Muscle of back (tissue), 11 donors: ENCODE measurements around the gene IP6K3. TPM values are rescaled to one million over a fixed set of nuclear protein-coding genes. Genes with fewer than 3 reads are reported as not detected.

ENCODE experiments used
- DNase-seq, 3 donors: peaks; one replicate each; pipeline versions ENCODE4 v3.0.0 to v3.0.0-alpha.2; 2013
- polyA plus RNA-seq, 10 donors: library from polyadenylated mRNA; unstranded; fragments of 120-200 nt; gene quantifications; one replicate each; pipeline ENCODE4 v1.2.1, GENCODE V29; 2013; ENCODE audit not compliant: insufficient read length in 10 of 10

Gene IP6K3
- polyA plus RNA-seq, 10 donors, result 10.5 to 31.0 (median 25.4) TPM

DNA sequence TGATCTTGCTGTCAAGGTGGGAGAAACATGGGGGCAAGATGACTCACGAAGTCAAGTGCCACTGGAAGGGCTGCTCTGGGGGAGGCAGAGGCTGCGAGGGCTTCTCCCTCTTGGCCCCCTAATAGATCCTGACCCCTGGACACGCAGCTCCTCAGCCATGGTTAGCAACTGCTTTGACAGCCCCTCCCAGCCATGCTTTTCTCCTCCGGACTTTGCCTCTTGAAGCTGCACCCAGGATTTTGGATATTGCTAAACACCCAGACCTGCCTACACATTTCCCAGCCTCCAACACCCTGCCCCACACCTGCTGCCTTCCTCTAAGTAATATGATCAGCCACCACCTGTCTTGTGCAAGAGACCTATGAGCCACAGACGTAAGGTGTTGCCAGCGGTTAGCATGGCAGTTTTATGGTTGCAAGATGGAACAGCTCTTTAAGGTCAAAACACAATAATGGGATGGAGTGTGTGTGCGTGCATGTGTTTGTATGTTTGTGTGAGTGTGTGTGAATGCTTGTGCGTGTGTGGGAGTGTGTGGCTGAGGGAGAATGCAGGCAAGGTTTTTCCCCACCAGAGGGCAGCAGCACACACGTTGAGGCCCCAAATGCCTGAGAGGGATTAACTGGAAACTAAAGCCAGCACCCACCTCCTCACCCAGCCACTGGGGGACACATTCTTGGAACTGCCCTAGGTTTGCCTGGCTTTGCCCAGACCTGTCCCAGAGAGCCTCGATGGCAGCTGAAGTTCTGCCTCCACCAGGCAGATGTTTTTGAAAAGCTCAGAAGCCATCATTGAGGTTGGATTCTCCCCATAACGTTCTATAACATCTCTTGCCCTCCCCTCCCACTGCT, 2.5 kb downstream of the IP6K3 start:
- DNase-seq, result peak; percentile 69 to 84 (median 71)

DNA sequence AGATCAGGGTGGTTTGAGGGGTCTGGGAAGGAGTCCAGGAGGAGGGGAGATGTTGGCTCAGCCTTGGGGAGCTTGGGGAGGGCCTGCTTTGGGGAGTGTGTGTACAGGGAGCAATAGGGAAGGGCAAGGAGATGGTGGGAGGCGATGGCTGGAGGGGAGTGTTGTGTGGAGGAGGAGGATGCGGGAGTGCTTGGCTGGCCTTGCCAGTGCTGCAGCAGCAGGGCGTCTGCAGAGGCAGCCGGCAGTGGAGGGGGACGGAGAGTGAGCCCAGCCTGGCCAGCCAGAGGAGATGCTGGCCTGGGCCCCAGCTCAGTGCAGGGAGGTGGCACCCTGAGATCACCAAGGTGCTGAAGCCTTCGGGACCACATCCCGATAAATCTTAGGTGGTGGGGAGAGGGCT, 3.9 kb downstream of the IP6K3 start:
- DNase-seq, result no peak

DNA sequence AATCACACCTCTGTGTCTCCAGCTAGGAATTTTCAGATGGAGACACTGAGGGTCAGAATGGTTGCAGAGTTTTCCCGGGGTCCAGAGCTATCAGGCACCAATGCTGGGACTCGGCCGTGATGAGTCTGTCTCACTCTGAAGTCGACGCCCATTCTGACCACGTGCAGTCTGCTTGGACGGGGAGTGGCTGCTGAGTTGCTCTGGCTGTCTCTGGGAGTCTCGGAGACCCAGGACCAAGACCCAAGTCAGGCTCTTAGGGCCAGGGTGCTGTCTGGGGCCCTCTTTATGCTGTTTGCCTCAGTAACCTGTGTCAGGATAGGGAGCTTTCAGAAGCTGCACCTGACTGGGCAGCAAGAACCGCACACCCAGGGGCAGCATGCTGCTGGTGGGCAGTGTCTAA, 4.6 kb downstream of the IP6K3 start:
- no peak for DNase-seq

DNA sequence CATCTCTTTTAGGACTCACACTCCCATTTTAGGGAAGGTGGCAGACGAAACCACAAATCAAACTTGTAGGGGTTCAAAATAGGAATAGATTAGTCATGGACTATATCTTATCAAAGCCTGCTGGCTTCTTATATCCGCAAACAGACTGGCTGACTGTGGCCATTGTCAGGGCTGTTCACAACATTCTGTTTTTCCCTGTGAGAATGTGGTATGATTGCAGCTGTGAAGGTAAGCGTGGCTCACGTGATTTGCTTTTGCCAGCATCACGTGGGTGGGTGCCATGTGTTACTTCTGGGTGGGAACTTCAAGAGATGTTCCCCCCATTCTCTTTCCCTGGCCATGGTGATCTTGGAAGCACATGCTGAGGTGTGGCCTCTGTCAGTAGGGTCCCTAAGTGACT, 5.9 kb downstream of the IP6K3 start:
- no peak for DNase-seq

DNA sequence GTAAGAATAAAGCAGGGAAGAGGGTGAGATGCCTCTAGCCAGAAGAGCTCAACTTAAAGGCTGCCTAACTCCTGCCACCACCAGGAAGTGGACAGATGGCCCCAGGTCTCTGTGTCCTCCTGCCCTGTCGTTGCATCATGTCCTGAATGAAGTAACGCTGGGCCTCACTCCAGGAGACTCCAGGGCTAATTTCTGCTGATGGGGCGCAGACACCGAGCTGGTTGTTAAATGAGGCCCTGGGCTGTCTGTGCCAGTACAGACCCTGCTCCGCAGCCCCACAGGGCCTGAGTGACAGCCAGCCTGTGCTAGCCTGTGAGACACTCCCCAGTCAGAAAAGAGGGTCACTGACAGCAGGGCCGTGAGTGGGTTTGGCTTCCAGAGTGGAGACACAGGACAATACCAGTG, 6.5 kb downstream of the IP6K3 start:
- DNase-seq, result no peak

DNA sequence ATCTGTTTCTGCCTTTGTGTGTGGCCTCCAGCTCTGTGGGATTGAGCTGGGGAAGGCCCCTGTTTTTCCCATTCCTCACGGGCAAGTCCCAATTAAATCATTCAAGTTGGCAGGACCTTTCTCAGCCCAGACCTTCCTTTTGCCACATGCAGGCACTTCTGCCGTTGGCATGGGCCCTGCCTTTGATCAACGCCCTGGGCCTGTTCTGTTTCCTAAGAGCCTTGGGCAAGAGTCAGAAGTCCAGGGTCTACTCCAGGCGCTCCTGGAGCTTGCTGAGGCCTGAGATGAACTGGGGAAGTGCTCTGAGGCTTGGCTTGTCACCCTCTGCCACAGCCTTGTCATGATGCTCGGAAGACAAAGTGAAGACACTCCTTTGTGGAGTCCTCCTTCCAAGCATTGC, 7.1 kb downstream of the IP6K3 start:
- DNase-seq, result no peak

DNA sequence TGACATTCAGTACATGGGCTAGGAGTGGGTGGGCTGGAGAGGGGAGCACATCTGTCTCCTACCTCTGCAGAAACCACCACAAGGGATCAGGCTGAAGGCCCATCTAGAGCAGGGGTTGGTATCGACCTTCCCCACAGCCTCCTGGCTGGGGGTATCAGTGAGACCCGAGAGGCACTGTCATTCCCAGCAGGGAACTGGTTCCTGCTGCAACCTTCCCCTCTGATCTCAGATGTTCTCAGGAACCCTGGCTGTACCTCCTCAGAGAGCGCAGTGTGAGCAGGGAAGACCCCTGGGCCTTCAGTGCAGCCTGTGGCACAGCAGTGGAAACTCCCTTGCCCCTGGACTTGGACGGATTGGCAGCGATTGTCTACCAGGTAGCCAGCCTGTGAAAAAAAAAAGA, 7.8 kb downstream of the IP6K3 start:
- DNase-seq, result no peak

DNA sequence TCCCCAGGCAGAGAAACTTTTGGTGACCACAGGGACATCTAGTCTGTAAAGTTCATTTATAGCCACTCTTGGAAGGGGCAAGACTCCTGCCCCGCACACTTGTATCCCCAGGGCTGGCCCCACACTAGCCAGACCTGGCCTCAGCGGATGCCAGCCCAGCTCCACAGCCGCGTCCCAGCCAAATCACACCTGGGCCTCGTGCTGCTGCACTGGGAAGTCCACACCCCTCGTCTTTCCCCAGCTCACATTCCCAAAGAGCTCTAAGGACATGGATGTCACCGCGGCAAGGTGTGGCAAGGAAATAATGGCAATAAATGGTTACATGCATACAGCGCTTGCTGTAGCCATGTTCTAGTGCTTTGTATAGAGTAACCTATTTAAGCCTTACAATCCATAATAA, 8.6 kb downstream of the IP6K3 start:
- no peak for DNase-seq

DNA sequence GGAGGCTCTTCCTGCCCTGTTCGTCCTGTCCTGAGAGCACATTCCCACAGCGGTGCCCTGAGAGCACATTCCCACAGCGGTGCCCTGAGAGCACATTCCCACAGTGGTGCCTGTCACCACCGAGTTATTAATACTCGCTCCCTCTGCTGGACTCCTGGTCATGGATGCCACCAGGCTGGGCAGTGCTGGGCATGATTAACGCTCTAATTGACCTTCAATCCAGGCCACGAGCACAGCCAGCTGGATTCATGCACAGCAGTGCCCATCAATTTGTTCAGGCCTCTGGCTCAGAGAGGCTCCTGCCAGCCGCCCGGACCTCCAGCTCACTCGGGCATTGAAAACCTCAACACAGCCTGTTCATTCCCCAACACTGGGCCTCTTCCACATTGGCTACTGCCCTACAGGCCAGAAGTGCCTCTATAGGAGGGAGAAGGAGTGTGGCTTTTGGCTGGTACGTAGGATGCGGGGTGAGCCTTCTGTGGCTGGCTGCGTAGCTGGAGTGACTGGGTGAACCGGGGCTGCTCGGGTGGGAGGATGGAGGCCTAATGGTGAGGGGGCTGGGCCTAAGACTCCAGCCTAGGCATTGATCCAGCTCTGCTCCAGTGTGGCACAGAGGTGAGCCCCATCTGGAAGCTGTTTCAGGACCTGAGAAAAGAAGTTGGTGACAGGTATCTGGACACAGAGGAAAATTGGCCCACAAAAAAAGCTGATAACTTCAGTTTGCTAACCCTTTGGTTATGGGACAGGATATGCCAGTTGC, 9.3 kb downstream of the IP6K3 start:
- peak in 1 of 3 donors; percentile 32 for DNase-seq

DNA sequence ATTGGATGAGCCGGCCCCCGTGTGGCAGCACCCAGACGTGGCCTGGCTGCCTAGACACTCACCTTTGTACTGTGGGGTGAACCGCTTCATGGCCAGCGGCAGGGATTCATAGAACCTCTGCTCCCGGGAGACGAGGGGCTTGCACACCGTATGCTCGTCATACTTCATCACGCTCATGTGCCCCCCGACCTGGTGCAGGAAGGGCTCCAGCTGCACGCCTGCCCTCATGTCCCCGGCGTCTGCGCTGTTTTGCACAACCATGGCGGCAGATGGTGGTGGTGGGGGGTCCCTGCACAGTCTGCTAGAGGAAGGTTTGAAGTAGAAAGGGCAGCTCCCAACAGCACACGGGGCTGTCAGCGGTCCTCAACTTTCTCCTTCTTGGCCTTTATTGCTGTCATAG, 11.5 kb downstream of the IP6K3 start:
- DNase-seq, result no peak

DNA sequence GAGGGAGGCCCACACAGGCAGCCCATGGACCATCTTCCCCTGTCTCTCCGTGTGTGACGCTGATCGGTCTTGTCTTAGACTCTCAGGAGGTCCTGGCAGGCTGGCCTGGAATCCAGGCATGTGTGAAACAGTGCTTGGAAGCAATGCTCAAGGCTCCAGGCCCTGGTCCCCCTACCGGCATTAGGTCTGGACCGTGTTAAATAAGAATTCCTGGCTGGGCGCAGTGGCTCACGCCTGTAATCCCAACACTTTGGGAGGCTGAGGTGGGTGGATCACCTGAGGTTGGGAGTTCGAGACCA, 13.0 kb downstream of the IP6K3 start:
- DNase-seq, result no peak

DNA sequence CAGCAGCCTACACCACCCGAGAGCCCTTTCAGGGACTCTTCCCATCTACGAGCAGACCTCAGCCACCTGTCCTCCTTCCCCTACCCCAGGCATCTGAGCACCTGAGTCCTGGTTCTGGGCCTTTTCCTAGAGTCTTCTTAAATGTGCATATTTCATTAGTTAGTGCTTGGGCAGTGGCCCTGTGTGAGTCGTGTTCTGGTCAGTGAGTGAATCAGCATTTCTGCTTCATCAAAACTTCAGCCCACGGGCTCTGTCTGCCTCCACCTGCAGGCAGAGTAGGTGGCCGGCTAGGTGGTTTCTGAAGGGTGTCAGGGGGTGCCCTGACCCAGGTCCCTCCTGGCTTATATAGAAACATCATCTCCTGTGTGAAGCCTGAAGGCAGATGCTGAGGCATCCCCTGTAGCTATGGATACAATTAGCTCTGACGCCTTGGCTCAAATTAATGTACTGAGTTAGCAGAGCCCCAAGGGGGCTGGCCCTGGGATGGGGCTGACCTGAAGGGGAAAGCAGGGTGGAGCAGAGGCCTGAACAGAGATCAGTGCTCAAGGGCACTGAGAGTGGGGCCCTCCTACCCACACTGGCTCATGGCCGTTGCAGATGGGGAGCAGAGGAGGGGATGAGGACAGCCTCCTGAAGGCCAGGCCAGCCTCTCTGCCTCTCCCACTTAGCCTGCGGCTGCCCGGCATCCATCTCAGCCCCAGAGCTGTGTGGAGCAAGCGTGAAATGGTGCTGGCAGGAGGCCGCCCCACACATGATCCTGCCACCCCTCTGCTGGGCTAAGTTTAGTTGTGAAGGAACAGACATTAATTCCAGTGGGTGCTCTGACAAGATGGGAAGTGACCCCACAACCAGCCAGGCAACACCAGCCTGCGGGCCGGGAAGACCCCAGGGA, 13.6 kb downstream of the IP6K3 start:
- DNase-seq, result no peak

DNA sequence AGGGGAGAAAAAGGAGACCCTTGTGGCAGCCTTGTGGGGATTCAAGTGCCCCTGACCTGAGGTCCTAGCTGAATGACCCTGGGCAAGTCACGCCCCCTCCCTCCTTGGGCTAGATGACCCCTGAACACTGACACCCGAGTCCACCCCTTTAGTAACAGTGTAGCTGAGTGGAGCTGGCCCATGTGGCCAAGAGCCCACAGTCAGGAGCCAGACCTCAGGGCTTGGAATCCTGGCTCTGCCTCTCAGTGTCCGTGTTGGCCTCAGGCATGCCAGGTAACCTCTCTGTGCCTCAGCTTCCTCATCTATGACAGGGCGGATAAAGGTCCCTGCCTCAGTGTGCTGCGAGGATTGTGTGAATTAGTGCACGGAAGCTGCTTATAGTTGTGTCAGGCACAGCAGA, 14.3 kb downstream of the IP6K3 start:
- no peak for DNase-seq

DNA sequence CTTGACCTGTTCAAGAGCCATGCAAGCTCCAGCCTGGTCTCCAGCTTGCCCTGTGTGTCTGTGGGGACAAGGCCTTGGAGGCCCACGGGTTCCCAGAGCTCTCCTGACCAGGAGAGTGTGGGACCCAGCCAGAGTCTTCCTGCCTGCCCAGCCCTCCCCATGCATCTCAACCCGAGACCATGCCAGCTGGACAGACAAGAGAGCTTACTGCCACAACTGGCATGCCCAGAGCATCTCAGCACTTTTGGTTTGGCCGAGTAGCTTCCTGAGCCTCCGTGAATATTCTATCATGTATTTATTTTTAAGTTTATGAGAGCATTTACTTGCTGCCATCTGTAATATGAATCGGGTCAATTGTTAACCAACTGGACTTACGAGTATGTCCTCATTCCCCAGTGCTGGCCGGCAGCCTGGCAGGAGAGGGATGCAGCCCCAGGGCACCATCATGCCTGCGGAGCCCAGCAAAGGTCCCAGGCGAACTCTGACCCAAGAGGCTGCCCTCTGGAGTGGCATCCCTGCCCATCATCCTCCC, 14.9 kb downstream of the IP6K3 start:
- no peak for DNase-seq

DNA sequence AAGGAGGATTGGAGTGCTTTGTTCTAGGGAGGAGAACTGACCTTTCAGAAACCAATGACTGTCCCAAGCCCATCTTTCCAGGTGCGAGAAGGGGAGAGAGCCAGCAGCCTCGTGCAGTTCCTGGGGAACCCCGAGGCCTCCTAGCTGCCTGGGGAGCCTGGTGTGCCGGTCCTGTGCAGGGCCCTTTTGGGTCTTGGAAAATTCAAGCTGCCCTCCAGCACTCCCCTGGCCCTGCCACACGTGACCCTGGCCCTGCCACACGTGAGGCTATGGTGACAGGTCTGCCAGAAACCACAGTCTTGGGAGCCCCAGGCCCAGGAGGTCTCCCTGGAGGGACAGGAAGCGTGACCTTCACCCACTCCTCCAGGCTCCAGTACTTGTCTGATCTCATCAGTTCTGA, 15.7 kb downstream of the IP6K3 start:
- no peak for DNase-seq

DNA sequence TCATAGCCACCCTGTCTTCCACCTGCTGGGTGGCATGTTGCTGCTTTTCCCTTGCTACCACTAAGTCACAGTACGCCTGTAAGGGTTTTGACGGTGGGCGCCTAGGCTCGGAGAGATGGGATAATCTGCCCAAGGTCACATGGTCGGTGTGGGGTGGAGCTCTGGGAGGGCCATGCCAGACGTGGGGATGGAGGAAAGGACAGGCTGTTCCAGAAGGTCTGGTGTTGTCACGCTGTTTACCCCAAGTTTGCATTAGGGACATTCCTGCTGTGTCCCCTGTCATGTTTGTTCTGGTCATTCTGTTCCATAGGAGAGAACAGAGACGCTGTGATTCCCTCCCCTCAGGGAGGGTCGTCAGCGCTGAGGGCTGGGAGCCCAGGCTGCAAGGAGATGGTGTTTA, 16.1 kb downstream of the IP6K3 start:
- DNase-seq, result no peak

DNA sequence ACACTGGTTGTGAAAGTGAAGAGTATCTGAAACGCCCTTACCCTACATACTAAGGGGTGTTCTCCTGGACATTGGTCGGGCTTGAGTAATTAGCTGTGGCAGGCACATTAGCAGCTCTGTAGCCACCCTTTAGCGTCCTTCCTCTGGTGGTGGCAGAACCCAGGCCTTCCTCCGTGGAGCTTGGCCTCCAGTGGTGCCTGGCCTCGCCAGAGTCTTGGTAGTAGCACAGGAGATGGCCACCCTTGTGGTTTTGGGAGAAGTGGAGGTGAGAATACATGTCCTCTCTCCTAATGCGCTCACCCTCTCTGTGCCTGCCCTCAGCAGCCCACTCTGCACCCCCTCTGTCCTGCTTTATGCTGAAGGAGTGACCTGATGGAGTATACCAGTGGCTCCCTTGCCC, 17.6 kb downstream of the IP6K3 start:
- no peak for DNase-seq

DNA sequence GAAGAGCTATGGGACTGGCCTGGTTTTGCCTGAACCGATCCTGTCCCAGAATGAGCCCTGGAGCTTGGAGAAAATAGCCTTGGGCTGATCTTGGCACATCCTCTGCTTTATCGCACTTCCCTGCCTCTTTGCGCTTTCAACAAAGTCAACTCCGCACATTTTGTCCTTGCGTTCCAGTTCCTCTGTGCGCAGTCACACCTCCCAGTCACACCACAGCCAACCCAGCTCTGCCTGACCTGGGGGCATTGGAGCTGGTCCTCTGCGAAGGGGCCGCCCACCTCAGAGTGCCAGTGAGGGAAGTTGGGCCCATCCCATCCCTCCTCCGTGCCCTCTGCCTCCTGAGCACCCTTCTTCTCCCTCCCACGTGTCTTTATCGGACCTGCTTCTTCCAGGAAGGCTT, 18.3 kb downstream of the IP6K3 start:
- DNase-seq, result no peak

DNA sequence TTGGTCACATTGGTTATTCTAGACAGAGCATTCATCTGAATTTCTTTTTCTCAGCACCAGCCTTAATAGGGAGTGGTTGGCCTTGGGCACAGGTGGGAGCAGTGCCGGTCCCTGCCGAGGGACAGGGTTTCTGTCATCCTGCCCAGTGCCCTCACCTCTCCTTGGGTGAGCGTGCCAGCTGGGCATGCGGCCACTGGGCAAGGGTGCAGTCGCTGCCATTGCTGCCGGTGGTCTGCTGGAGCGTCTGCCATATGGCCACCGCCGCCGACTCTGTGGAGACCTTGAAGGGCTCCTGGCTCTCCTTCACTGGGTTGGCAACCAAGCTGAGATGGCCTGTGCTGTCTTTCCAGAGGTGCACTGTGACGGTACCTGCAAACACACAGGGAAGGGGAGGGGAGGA, 18.8 kb downstream of the IP6K3 start:
- DNase-seq, result no peak

DNA sequence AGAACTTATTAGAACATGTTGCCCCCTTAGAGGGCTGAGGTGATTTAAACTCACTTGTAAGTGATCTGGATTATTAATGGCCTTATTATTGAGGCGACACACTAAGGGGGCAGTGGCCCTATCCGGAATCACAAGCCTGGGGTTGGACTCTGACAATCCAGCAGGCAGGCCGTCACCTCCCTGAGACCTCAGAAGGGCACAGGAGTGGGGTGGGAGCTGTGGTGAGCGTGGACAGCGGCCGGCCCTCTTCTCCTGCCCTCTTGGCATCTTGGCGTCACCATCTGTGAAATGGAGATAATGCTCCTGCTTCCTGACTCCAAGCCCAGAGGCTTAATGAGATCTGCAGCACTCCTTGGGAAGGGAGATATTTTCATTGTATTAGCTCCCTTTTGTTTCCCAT, 19.6 kb downstream of the IP6K3 start:
- no peak for DNase-seq

DNA sequence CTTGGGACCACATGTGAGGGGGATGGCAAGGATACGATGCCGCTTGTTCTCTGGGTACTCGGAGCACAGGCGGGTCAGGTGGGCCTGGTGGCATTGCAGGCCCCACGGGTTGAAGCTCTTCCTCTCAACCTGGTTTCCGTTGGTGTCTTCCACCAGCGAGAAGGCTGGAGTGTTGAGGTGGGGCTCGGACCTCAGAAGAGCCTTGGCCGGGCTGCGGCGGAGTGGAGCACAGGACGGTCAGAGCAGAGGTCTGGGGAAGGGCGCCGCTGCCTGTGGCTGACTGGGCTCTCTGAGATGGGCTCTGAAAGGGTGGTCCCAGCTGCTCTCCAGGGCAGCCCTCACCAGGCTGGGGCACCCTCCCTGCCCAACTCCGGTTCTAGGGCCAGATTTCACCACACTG, 20.0 kb downstream of the IP6K3 start:
- DNase-seq, result no peak
